ENCODE data around the gene AKAP12. TPM values are rescaled to one million over a fixed set of nuclear protein-coding genes. Genes with fewer than 3 reads are reported as not detected.

Gene AKAP12
- total RNA-seq, 1 donor from 2014 or later = 0.69 TPM

DNA sequence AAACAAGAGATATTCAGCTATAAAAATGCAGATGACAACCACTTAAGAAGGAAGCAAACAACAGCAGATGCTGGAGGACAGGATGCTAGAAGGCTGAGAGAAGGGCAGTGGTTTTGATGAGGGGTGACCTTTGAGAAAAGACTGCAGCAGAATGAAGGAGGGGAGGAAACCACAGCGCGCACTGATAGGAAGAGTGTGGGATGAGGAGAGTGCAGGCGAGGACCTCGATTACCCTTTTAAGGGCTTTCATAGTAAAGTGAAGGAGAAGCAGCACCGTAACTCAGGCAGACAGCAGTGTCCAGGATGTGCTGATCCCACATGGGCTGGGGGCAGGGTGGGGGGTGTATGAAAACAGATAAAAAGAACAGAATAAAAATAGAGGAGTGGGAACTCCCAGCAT is 132.4 kb downstream of the AKAP12 start:
- H3K27ac Mint-ChIP-seq = no peak overlapping the region
- DNase-seq (no peak), ATAC-seq (ENCODE audit: low read depth) (no peak)
- ChIA-PET CTCF (no interaction called here), POLR2A (no interaction called here)
- H3K4me3 Mint-ChIP-seq = no peak overlapping the region
- peaks cover 34% of the 10 kb centered on the region for H3K4me1 Mint-ChIP-seq
- no peaks in the 10 kb centered on the region for H3K27me3 Mint-ChIP-seq
- no peaks in the 10 kb centered on the region for H3K9me3 Mint-ChIP-seq
- H3K36me3 Mint-ChIP-seq (ENCODE audit: low read depth) = peaks cover 41% of the 10 kb centered on the region
- intact Hi-C loops (cut with micrococcal nuclease) = no loop called here
- TF ChIP-seq, protein P1, sequence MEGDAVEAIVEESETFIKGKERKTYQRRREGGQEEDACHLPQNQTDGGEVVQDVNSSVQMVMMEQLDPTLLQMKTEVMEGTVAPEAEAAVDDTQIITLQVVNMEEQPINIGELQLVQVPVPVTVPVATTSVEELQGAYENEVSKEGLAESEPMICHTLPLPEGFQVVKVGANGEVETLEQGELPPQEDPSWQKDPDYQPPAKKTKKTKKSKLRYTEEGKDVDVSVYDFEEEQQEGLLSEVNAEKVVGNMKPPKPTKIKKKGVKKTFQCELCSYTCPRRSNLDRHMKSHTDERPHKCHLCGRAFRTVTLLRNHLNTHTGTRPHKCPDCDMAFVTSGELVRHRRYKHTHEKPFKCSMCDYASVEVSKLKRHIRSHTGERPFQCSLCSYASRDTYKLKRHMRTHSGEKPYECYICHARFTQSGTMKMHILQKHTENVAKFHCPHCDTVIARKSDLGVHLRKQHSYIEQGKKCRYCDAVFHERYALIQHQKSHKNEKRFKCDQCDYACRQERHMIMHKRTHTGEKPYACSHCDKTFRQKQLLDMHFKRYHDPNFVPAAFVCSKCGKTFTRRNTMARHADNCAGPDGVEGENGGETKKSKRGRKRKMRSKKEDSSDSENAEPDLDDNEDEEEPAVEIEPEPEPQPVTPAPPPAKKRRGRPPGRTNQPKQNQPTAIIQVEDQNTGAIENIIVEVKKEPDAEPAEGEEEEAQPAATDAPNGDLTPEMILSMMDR (IDR thresholded peaks at IDR 0.05) = no peak

DNA sequence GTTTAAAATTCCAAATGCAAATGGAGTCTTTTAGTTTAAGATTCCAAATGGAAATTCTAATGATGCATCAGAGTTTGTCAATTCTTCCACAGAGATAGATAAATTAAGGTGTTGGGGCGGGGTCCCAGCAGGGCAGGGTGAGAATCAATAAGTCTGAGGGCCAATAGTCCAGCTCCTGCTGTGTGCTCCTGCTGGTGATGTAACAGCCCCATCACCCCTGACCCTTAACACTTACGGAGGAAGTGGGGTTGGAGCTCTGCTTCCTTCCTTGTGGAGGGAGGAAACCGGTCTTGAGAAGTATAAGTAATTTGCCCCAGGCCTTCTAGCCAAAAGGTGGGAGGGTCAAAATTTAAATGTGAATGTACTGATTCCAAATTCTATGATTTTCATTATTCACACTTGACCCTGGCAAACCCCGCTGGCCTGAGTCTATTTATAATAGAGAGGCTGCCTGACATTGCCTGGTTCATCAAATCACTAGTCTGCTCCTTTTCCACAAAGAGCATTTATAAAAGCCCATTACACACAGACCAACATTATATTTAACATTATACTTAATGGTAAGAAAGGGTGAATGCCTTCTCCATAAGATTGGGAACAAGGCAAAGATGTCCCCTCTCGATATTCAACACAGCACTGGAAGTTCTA is 134.4 kb downstream of the AKAP12 start:
- ATAC-seq (ENCODE audit: low read depth) (no peak), DNase-seq (no peak)
- Mint-ChIP-seq H3K27me3 (no peaks in the 10 kb centered on the region), H3K4me1 (peaks cover 46% of the 10 kb centered on the region), H3K27ac (no peak overlapping the region), H3K9me3 (no peaks in the 10 kb centered on the region), H3K36me3 (ENCODE audit: low read depth) (peaks cover 36% of the 10 kb centered on the region), H3K4me3 (no peak overlapping the region)
- TF ChIP-seq, protein P1 (IDR thresholded peaks at IDR 0.05) = no peak
- ChIA-PET CTCF (no interaction called here), POLR2A (interaction anchor here (2.8 kb wide), 1 partner anchor 16 kb away, joined by 9 read pairs; no protein-coding TSS in a partner anchor)
- intact Hi-C loops (cut with micrococcal nuclease) = no loop called here

DNA sequence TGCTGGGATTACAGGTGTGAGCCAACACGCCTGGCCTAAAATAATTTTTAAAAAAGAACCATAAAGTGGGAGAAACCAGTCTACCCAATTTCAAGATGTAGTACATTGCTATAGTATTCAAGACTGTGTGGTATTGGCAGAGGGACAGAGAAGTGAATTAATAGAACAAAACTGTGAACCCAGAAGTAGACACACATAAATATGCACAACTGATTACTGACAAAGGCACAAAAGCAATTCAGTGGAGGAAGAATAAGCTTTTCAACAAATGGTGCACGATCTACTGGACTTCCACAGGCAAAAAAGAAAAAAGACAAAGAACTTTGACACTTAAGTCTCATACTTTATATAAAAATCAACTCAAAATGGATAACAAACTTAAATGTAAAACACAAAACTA is 136.1 kb downstream of the AKAP12 start:
- no peaks in the 10 kb centered on the region for H3K9me3 Mint-ChIP-seq
- POLR2A ChIA-PET = interaction anchor here (2.8 kb wide), 1 partner anchor 14 kb away, joined by 9 read pairs; no protein-coding TSS in a partner anchor
- ATAC-seq (ENCODE audit: low read depth) = no peak
- peak overlapping the region; percentile 30 for H3K4me3 Mint-ChIP-seq
- no peaks in the 10 kb centered on the region for H3K27me3 Mint-ChIP-seq
- TF ChIP-seq, protein P1 (IDR thresholded peaks at IDR 0.05) = no peak
- H3K4me1 Mint-ChIP-seq = peaks cover 60% of the 10 kb centered on the region
- CTCF ChIA-PET = no interaction called here
- H3K27ac Mint-ChIP-seq = peak overlapping the region; percentile 27
- peaks cover 26% of the 10 kb centered on the region for H3K36me3 Mint-ChIP-seq (ENCODE audit: low read depth)
- no peak for DNase-seq
- intact Hi-C loops (cut with micrococcal nuclease) = loop anchor here (1.0 kb wide), 1 partner anchor 14 kb away; no protein-coding TSS in a partner anchor

DNA sequence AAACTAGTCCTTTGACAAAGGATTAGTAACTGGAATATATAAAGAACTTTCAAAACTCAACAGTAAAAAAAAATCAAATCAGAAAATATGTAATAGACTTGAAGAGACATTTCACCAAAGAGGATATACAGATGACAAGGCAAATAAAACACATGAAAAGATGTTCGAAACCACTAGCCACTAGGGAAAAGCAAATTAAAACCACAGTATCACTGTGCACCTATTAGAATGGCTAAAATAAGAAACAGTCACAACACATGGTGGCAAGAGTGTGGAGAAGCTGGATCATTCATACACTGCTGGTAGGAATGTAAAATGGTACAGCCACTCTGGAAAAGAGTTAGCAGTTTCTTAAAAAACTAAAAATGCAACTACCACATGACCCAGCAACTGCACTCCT is 136.7 kb downstream of the AKAP12 start:
- H3K4me3 Mint-ChIP-seq = peak overlapping the region; percentile 69
- peaks cover 20% of the 10 kb centered on the region for H3K36me3 Mint-ChIP-seq (ENCODE audit: low read depth)
- TF ChIP-seq, protein P1 (IDR thresholded peaks at IDR 0.05) = no peak
- H3K27me3 Mint-ChIP-seq = no peaks in the 10 kb centered on the region
- DNase-seq = no peak
- H3K9me3 Mint-ChIP-seq = no peaks in the 10 kb centered on the region
- ChIA-PET POLR2A (interaction anchor here (1.8 kb wide), 1 partner anchor 14 kb away, joined by 11 read pairs; no protein-coding TSS in a partner anchor), CTCF (no interaction called here)
- H3K4me1 Mint-ChIP-seq = peaks cover 65% of the 10 kb centered on the region
- ATAC-seq (ENCODE audit: low read depth) = peak; percentile 81
- intact Hi-C loops (cut with micrococcal nuclease) = loop anchor here (1.0 kb wide), 1 partner anchor 14 kb away; no protein-coding TSS in a partner anchor
- peak overlapping the region; percentile 38 for H3K27ac Mint-ChIP-seq

DNA sequence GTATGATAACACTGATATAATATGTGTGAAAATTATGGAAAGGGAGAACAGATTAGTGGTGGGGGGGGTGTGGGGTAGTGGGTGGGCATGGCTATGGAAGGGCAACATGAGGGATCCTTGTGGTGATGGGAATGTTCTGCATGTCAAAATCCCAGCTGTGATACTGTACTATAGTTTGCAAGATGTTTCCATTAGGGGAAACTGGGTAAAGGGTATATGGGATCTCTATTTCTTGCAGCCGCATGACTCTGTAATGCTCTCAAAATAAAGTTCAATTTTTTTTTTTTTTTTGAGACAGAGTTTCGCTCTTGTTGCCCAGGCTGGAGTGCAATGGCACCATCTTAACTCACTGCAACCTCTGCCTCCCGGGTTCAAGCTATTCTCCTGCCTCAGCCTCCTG is 137.3 kb downstream of the AKAP12 start:
- CTCF ChIA-PET = interaction anchor here (1.7 kb wide), 1 partner anchor 53 kb away, joined by 5 read pairs; no protein-coding TSS in a partner anchor
- no peaks in the 10 kb centered on the region for H3K9me3 Mint-ChIP-seq

More for the DNA sequence above, 137.3 kb downstream of the AKAP12 start:
- Mint-ChIP-seq H3K27ac (no peak overlapping the region), H3K4me1 (peaks cover 68% of the 10 kb centered on the region), H3K4me3 (peak overlapping the region; percentile 69), H3K36me3 (ENCODE audit: low read depth) (peaks cover 14% of the 10 kb centered on the region), H3K27me3 (no peaks in the 10 kb centered on the region)
- POLR2A ChIA-PET = interaction anchor here (1.8 kb wide), 1 partner anchor 13 kb away, joined by 11 read pairs; no protein-coding TSS in a partner anchor
- DNase-seq (no peak), ATAC-seq (ENCODE audit: low read depth) (no peak)
- TF ChIP-seq, protein P1 (IDR thresholded peaks at IDR 0.05) = no peak
- intact Hi-C loops (cut with micrococcal nuclease) = no loop called here

Data from activated B cell treated with CpG ODN at 0.5 μM for 24 hours (primary cell).